NT2/D1 (cell line): ENCODE data around the gene BLCAP.

ENCODE experiments used
- SUZ12 ChIP-seq: IDR thresholded peaks from 2 replicates; pipeline ENCODE4 v1.6.1; 2011; ENCODE audit not compliant: insufficient read length, insufficient read depth; ENCODE audit errors: extremely low read depth
- ZNF274 ChIP-seq: IDR thresholded peaks from 2 replicates; pipeline ENCODE4 v1.6.1; 2011; ENCODE audit warnings: mild to moderate bottlenecking, low read depth, low read length

GRCh38 chr20:37516811-37517750, 10.6 kb downstream of the BLCAP start:
- TF ChIP-seq SUZ12 (no peak), ZNF274 (no peak)
